HEK293 (cell line): ENCODE data around the gene HCAR2.
"Not testable (repeated sequence)": the region's sequence is repeated elsewhere in the genome, so short reads cannot be mapped to it uniquely, and the experiment has no call there.

Experiments used
- CTCF ChIA-PET: fragments of 350-600 bp; formaldehyde crosslinking; extraction: SDS; loops from one replicate; lab custom pipeline; 2021; ENCODE audit warnings: antibody characterized with exemption; lab: Yijun Ruan, JAX
- POLR2A ChIA-PET: fragments of 300-600 bp; formaldehyde crosslinking; extraction: SDS; loops from one replicate; lab custom pipeline; 2020; ENCODE audit warnings: antibody characterized with exemption, inconsistent platforms; lab: Yijun Ruan, JAX
- H3K27ac ChIP-seq: fragments of 200-500 bp; sonication (Bioruptor generic); 2 replicates; pipeline ENCODE4 v1.5.1; 2014; ENCODE audit warnings: low read depth, low read length, control low read depth, inconsistent platforms; ENCODE audit errors: extremely low read depth
- H3K36me3 ChIP-seq, 2 experiments: fragments of 200-500 bp in 1 of 2; sonication (Bioruptor generic) in 1 of 2; 1 replicate in 1 of 2; 2 replicates in 1 of 2; pipeline ENCODE4 v1.5.1; 2014 to 2017; ENCODE audit warnings: inconsistent platforms in 2 of 2, low read length in 2 of 2; ENCODE audit not compliant: control insufficient read depth in 2 of 2, insufficient read depth in 1 of 2
- H3K4me1 ChIP-seq: fragments of 200-500 bp; sonication (Bioruptor generic); 2 replicates; pipeline ENCODE4 v1.5.1; 2014; ENCODE audit warnings: mild to moderate bottlenecking, low read length, inconsistent platforms; ENCODE audit not compliant: control insufficient read depth, insufficient read depth
- H3K4me3 ChIP-seq: 2 replicates; pipeline ENCODE4 v1.5.1; 2011; ENCODE audit warnings: low read depth, mild to moderate bottlenecking, control low read depth, low read length, moderate library complexity
- H3K9me3 ChIP-seq: fragments of 200-500 bp; sonication (Bioruptor generic); 2 replicates; pipeline ENCODE4 v1.5.1; 2014; ENCODE audit warnings: low read depth, low read length, inconsistent platforms; ENCODE audit not compliant: control insufficient read depth, insufficient read depth
- HOXA7 ChIP-seq: sonication (generic); formaldehyde crosslinking; IDR thresholded peaks from 2 replicates; pipeline ENCODE4 v1.8.1; 2022; ENCODE audit warnings: missing genetic modification reagents, borderline replicate concordance
- KLF10 ChIP-seq: fragments of 450-650 bp; IDR thresholded peaks from 2 replicates; pipeline ENCODE4 v1.5.1; 2018; ENCODE audit warnings: missing biosample characterization, mild to moderate bottlenecking, missing genetic modification characterization
- MEIS1 ChIP-seq: sonication (generic); formaldehyde crosslinking; IDR thresholded peaks from 2 replicates; pipeline ENCODE4 v1.8.1; 2022; ENCODE audit warnings: missing genetic modification reagents, mild to moderate bottlenecking, borderline replicate concordance
- TRIM28 ChIP-seq: IDR thresholded peaks from 2 replicates; pipeline ENCODE4 v1.6.1; 2011; ENCODE audit warnings: low read length, control low read depth, borderline replicate concordance
- TSHZ1 ChIP-seq: fragments of 450-650 bp; formaldehyde crosslinking; IDR thresholded peaks from 2 replicates; pipeline ENCODE4 v1.5.1; 2016; ENCODE audit warnings: missing biosample characterization, missing genetic modification characterization, borderline replicate concordance
- ZBTB6 ChIP-seq: fragments of 450-650 bp; formaldehyde crosslinking; IDR thresholded peaks from 2 replicates; pipeline ENCODE4 v1.5.1; 2017; ENCODE audit warnings: missing biosample characterization, missing genetic modification characterization
- ZFP69B ChIP-seq: fragments of 450-650 bp; formaldehyde crosslinking; IDR thresholded peaks from 2 replicates; pipeline ENCODE4 v1.5.1; 2016; ENCODE audit warnings: missing biosample characterization, missing genetic modification characterization
- ZNF112 ChIP-seq: fragments of 450-650 bp; formaldehyde crosslinking; IDR thresholded peaks from 2 replicates; pipeline ENCODE4 v1.5.0; 2017; ENCODE audit warnings: missing biosample characterization, missing genetic modification characterization
- ZNF221 ChIP-seq: fragments of 450-650 bp; formaldehyde crosslinking; IDR thresholded peaks from 2 replicates; pipeline ENCODE4 v1.5.1; 2017; ENCODE audit warnings: missing biosample characterization, missing genetic modification characterization, borderline replicate concordance
- ZNF280C ChIP-seq: fragments of 450-650 bp; formaldehyde crosslinking; IDR thresholded peaks from 2 replicates; pipeline ENCODE4 v1.5.1; 2016; ENCODE audit warnings: missing biosample characterization, missing genetic modification characterization
- ZNF302 ChIP-seq: fragments of 450-650 bp; formaldehyde crosslinking; IDR thresholded peaks from 2 replicates; pipeline ENCODE4 v1.5.1; 2016; ENCODE audit warnings: missing biosample characterization, missing genetic modification characterization, low read depth
- ZNF335 ChIP-seq: fragments of 450-650 bp; formaldehyde crosslinking; conservative IDR thresholded peaks from 2 replicates; pipeline ENCODE4 v1.5.1; 2016; ENCODE audit warnings: missing biosample characterization, missing genetic modification characterization
- ZNF48 ChIP-seq: fragments of 450-650 bp; formaldehyde crosslinking; IDR thresholded peaks from 2 replicates; pipeline ENCODE4 v1.5.1; 2016; ENCODE audit warnings: missing biosample characterization, missing genetic modification characterization
- ZNF521 ChIP-seq: fragments of 450-650 bp; formaldehyde crosslinking; IDR thresholded peaks from 2 replicates; pipeline ENCODE4 v1.5.1; 2017; ENCODE audit warnings: missing biosample characterization, mild to moderate bottlenecking, missing genetic modification characterization
- ZNF623 ChIP-seq: fragments of 450-650 bp; formaldehyde crosslinking; IDR thresholded peaks from 2 replicates; pipeline ENCODE4 v1.5.1; 2016; ENCODE audit warnings: missing biosample characterization, missing genetic modification characterization
- ZNF629 ChIP-seq: fragments of 450-650 bp; formaldehyde crosslinking; IDR thresholded peaks from 2 replicates; pipeline ENCODE4 v1.5.1; 2017; ENCODE audit warnings: missing biosample characterization, missing genetic modification characterization
- ZNF639 ChIP-seq: fragments of 450-650 bp; formaldehyde crosslinking; IDR thresholded peaks from 2 replicates; pipeline ENCODE4 v1.5.1; 2016; ENCODE audit warnings: missing biosample characterization, missing genetic modification characterization

The HCAR2 gene

GRCh38 chr12:122721057-122721545 lies 17.9 kb upstream of the HCAR2 start:
- Histone ChIP-seq H3K36me3 (no peaks in the 10 kb centered on the region), H3K27ac (no peak overlapping the region), H3K4me3 (no peak overlapping the region), H3K4me1 (no peaks in the 10 kb centered on the region), H3K9me3 (no peaks in the 10 kb centered on the region)
- ChIA-PET POLR2A (no interaction called here), CTCF (no interaction called here)
- TF ChIP-seq TRIM28 (no peak), ZNF280C (tag by site-specific recombination) (no peak), ZNF221 (tag by site-specific recombination) (no peak), ZNF639 (tag by site-specific recombination) (no peak), HOXA7 (no peak), ZNF302 (tag by site-specific recombination) (no peak), MEIS1 (CRISPR knock-in tag) (no peak), KLF10 (no peak), ZNF48 (tag by site-specific recombination) (no peak), ZFP69B (tag by site-specific recombination) (no peak), ZNF521 (tag by site-specific recombination) (no peak), ZNF335 (no peak), ZNF629 (tag by site-specific recombination) (no peak), ZBTB6 (tag by site-specific recombination) (no peak), ZNF623 (tag by site-specific recombination) (no peak), ZNF112 (tag by site-specific recombination) (no peak), TSHZ1 (no peak)

- POLR2A ChIA-PET, H3K36me3 ChIP-seq, H3K4me1 ChIP-seq, H3K27ac ChIP-seq, H3K4me3 ChIP-seq, H3K9me3 ChIP-seq: not testable (repeated sequence)
- CTCF ChIA-PET: interaction anchor here (0.6 kb wide), 1 partner anchor 1215 kb away, joined by 3 read pairs; no protein-coding TSS in a partner anchor
These were observed 13.5 kb upstream of the HCAR2 start, which contains the start of gene HCAR3 for GRCh38 chr12:122716658-122717057. Gene HCAR3 (minus strand): TSS chr12:122716811. CDS start chr12:122716737, 74 bp downstream.

- H3K27ac ChIP-seq, CTCF ChIA-PET, H3K36me3 ChIP-seq, H3K4me1 ChIP-seq, H3K4me3 ChIP-seq, POLR2A ChIA-PET, H3K9me3 ChIP-seq: not testable (repeated sequence)
These were observed 12.1 kb upstream of the HCAR2 start for GRCh38 chr12:122715211-122715610.

- CTCF ChIA-PET, H3K4me3 ChIP-seq, H3K27ac ChIP-seq, H3K4me1 ChIP-seq, H3K9me3 ChIP-seq, H3K36me3 ChIP-seq, POLR2A ChIA-PET: not testable (repeated sequence)
These were observed 10.5 kb upstream of the HCAR2 start for GRCh38 chr12:122713491-122714188.
